GM19324 (cell line): ENCODE measurements around the gene CCDC78.

Experiments used
- ATAC-seq: cut with Tn5 transposase; IDR thresholded peaks from one replicate; pipeline ENCODE4 v1.9.1; 2021; ENCODE audit warnings: mild to moderate bottlenecking, moderate library complexity; ENCODE audit not compliant: unreplicated experiment, low FRiP score

CCDC78 gene

DNA sequence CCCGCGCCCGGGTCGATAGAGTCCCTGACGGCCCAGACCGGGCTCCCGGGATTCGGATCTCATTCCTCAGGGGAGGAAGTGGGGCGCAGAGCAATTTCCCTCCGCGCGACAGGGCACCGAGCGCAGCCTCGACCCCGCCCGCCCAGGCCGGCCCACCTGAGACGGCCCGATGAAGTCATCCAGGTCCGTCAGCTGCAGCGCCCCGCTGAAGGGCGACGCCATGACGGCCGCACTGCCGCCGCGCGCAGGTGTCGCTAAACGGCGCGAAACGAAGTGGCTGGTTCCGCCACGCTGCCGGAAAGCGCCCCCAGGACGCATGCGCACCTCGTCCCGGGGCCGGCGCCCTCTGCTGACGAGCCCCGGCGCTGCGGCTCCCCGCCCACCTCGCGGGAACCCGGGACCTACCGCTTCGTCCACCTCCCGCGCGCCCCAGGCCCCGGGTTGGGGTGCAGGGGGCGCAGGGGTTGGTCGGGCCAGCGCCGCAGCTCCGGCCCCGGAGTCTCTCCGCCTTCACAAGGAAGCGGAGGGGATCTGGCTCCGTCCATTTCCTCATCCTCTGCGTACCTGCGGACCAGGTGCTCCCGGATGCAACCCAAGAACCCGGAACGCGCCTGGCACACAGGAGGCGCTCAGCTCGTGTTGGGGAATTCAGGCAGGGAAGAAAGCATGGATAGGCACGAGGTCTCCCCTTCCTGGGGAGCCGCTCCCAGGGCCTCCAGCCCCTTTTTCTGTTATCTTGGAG is 14.7 kb upstream of the CCDC78 start, which contains the start of gene CIAO3:
TSS of gene CIAO3 (minus strand) at position 234 of the 742 bp plus-strand sequence. CDS start at position 222, 12 bp downstream.
- ATAC-seq = peak; percentile 87

DNA sequence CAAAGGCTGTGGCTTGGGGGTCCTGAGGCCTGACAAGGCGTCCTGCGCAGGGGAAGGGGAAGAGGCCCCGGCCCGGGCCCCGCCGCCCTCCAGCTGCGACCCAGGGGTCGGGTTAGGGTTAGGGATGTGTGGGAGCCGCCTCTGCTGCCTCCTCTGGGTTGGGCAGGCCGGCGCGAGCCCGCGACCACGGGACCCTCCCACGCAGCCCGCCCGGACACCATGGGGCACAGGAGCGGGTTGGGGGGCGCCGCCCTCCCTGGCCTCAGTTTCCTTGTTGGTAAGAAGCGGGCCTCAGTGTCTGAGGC is 14.2 kb upstream of the CCDC78 start:
- ATAC-seq = peak; percentile 5

DNA sequence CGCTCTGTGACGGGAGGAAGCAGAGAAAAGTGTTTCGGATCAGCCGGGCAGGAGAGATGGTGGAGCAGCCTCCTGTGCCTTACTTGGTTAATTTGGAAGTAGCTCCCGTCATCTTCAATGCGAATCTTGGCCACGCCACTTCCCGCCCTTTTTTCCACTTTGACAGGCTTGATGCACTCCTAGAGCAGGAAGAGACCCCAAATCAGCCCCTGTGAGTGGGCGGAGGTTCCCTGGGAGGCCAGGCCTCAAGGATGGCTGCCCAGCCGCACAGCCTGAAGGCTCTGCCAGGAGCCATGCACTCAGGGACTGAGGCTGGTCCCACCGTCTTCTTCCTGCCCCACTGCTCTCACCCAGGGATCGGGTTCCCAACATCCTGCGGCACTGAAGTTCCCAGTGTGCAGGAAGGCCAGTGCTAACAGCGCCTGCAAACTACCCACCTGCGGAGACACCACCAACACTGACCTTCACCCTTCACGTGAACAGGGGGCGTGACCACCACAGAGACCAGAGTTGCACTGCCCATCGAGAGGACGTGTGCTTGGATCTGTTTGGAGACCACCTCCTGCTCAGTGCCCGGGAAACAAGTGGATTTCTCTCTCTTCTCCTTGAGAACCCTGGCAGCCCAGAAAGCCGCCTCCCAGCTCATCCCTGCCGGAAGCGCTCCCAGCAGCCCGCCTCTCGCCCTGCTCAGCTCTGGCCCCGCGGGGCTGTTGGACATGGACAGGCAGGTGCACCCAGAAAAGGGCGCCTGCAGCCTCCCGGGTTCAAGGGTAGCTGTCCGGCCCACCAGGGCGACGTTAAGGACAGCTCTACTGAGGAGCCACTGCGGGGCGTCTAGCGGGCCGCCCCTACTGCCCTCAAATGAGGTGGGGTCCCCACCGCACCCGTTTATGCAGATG is 13.6 kb upstream of the CCDC78 start:
- ATAC-seq = no peak

DNA sequence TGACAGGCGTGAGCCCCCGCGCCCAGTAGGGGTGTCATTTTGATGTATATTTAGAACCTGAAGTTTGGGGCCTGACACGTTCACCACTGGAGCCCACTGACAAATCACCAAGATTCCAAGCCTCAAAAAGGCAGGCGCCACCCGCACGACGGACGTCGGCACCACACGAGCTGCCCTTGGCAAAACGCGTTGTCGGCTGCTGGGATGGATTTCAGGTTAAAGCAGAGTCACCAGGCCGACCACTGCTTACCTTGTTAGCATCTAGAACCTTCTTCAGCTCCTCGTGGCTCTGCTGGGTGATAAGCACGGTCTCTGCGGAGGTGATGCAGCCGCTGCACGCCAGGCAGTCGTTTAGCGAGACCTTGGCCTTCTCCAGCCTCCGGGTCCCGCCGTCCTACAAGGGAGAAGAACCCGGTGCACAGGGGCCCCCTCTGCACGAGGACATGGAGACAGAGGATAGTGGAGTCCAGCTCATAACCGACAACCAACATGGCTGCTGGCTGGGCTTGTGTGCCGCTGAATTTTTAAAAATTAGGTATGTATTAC is 10.8 kb upstream of the CCDC78 start:
- no peak for ATAC-seq

DNA sequence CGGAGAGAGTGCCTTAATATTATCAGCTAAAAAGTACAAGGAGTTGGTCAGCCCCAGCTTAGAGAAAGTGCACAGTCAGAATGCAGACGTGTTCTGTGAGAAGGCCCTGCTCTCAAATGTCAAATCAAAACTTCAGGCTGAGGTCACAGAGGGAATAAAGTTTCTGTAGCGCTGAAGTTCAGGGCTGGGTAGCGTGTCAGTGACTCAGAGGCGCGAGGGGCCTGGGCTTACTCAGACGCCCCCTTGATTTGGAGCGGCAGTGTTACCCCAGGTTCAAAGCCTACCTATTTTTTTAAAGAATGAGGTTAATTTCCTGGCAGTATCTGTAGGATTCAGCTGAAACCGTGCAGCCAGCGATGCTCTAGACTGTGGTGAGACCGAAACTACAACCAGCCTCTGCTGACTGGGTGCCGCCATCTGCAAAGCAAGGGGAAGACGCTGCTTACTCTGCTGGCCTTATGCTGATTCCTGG is 9.8 kb upstream of the CCDC78 start:
- no peak for ATAC-seq

DNA sequence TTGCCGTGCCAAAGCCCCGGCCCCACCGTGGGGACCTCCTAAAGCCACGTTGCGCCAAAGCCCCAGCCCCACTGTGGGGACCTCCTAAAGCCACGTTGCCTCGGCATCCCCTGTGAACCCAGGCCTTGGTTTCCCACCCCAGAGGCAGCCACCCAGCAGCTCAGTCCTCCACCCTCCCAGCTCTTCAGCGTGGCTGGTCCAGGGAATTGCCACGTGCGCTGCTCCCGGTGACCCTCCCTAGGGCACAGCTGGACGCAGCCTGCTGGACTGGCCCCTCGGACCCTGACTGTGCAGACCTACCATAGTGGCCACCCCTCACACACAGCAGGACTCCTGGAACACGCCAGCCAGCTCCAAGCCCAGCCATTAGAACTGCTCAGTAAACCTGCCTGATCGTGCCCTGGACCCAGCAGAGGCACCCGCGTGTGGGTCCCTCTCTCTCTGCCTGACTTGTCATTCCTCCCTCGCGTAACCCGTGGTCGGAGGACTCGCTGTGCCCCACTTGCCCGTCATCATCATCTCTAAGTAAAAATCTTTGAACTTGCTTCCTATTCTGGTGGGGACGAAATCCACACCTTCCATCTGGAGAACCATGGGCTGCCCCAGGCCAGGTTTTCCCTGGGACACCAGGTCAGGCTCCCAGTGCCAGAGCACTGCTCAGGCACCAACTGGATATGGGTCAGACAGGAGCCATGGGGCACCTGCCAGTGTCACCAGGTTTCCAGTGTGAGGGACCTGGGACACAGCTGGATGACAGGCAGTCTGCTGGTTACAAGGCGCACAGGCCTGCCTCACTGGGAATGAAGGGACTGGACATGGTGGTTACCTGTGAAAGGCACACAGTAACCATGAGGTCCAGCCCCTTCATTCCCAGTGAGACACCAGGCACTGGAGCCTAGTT is 9.0 kb upstream of the CCDC78 start:
- ATAC-seq = no peak

DNA sequence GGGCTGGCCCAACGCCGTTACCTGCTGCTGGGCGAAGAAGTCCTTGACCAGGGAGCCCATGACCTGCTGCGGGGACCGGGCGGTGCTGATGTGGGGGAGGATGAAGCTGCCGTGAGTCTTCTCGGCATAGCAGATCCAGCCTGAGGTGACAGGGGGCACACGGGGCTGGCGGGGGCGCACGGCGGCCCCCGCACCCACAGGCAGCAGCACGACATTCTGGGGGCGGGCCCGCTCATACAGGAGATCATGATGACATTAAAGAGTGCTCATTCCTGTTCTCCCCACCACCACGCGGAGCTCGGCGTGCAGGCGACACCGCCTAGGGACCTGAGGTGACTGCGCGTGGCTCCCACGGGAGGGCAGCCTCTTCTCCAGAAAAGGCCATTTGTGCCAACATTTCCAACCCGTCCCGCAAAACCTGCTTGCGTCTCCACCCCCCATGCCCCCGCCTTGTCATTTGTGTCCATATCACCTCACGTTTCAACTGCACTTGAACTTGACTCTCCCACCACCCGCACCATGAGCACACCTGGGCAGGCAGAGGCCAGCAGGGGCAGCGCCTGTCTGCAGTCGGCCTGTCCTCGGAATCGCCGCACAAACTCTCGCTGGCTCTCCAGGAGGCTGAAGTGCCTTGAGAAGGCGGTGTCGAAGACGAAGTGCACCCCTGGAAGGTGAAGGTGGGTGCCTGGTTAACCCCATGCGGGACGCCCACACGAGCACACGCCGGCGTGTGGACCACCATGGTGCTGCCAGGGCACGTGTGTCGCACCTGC is 8.2 kb upstream of the CCDC78 start:
- ATAC-seq = no peak

DNA sequence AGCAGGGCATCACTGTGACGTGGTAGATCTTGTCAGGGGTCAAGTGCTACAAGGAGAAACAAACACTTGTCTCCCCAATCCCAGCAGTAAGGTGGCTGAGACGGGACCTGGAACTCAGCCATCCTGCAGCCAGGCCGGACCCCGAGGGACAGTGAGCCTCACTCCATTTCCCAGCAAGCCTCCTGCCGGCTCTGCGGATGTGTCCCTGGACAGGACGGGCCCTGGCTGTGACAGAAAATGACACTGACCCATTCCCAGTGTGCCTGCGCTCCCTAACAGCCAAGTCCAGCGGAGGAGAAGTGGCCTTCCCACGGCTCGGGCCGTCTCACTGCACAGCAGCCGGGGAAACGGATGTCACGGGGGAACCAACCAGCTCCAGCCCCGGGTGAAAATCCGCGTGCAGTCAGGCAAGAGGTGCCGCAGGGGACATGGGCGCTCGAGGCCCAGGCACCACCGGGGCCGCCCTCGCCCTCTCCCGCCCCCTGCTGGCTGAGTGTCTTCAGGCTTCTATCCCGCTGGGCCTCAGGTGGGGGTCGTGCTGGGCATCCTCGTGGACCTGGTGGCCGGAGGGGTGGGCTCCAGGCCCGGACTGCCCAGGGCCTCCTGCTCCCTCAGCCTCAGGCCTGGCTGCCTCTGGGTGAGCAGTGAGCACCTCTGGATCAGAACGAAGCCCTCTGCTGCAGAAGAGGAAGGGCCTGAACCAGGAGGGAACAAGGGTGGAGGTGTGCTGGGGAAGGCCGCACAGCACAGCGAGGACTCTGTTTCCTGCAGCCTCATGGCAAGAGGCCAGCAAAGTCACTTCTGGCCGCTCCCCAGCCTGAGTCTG is 7.4 kb upstream of the CCDC78 start:
- ATAC-seq = no peak

DNA sequence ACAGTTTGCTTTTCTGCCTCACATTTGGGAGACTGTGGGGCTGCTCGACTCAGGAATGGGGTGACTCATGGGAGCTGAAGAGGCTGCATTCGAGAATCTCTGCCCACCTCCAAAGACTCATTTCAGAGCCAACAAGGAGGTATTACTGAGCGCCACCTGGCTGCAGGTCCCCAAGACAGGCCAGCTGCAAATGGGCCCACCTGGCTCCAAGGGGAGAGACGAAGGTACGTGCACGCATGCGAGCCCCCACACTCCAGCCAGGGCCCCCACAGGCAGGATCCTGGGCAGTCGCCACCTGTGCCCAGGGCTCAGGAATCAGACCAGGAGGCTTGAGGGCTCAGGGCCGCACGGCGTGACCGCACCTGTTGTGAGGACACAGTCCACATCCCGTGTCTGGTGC is 6.7 kb upstream of the CCDC78 start:
- ATAC-seq = no peak

DNA sequence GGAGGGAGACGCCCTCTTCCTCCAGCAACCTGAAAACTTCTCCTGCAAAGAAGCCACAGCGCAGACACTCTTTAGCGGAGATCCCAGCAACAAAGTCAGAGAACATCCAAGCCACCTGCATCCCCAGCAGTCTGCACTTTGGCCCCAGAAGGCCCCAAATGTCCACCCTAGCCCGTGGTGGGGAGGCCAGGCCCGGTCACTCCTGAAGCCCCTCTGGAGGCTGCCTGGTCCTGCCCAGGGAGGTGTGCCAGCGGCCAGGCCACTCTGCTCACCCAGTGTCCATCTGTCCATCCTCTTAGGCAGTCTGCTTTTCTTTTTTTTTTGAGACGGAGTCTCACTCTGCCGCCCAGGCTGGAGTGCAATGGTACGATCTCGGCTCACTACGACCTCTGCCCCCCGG is 6.1 kb upstream of the CCDC78 start:
- no peak for ATAC-seq

DNA sequence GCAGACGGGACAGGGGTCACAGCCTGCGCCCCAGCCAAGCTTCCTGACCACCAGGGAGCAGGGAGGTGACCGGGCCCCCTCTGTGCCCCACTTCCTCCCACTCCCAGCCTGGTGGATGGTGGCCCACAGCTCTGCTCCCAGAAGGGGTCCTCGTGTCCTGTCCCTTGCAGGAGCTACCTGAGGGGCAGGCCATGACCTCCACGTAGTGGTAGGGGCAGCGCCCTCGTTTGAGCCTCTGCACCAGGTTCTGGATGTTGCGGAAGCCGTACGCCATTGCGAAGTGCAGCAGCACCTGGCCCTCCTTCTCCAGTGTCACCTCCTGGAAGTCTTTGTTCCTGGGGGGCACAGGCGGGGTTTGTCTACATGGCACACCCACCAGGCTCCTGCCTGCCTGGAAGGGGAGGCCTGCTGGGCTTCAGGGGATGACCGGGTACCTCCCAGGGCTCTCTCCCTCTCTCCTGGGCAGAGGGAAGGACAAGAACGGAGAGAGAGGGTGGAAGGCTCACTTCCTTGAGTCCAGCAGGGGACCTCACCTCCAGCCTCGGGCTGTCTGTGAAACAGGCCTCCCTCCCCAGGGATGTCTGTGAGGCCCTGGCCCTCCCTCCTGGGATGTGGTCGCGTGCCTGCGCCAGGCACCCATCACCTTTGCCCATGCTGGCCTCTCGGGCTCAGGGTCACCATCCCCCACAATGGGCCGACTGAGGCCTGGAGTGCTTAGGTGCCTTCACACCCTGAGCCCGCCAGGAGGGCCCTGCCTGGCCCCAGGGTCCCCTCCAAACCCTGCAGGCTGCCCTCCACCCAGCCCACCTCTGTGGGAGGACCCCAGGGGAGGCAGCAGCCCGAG is 4.6 kb upstream of the CCDC78 start:
- ATAC-seq = no peak

DNA sequence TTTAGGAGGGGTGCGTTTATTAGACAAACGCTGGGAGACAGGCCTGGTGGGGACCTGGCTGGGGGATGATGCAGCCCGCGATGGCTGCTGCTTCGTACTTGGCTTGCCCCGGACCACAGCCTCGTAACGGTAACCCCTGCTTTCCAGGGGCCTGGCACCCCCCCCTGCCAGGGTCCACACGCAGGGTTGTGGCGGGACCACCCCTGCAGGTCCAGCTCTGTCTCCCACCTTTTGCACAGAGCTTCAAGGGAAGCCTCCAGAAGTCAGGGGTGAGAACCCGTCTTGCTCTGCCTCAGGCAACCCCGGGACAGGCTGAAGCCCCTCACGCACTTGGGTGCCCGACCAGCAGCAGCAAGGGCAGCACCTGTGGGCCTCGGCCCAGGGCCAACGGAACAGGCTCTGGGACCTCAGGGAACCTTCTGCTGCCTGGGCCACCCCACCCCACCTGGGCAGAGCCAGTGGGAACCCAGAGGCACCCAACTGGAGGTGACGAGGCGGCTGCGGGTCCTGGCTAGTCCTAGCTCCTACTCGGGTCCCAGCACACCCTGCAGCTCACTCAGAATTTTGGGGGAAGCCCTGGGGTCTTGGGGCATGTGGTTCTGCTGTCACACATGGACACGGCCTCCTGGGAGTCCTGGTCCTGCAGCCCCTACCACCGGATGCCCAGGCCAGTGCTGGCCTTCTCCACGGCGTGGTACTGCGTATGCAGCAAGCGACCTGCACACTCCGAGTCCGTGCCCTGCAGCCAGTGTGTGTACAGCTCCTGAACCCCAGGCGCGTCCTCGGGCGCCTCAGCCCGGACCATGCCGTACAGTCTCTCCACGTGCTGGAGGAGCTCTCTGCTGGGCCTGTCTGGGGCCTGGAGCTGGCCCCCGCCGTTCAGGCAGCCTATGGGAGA is 3.8 kb upstream of the CCDC78 start:
- ATAC-seq = no peak

DNA sequence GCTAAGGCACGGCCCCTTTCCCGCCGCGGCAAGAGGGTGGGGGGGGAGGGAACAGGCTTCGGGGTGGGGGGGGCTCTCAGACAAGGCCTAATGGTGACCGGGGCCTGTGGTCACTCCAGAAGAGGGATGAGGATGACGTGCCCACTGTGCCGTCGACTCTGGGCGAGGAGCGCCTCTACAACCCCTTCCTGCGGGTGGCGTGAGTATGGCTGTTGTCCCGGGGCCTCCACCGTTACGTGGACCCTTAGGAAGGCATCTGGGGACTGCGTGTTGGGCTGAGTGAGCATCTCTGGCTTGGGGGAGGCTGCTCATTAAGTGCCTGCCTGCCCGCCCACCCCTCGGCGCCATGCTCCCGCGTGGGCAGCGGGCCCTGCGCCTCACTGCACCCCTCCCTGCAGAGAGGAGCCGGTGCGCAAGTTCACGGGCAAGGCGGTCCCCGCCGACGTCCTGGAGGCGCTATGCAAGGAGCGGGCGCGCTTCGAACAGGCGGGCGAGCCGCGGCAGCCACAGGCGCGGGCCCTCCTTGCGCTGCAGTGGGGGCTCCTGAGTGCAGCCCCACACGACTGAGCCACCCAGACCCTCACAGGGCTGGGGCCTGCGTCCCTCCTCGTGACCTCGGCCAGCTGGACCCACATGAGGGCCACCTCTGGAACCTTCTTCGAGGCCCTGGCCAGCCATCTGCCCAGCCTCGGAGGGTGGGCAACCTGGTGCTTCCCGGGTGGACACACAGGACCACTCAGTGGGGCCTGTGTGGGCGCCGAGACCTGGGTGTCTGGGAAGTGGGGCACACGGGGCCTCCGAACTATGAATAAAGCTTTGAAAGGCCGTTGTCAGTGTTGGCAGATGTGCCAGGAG is 2.9 kb upstream of the CCDC78 start:
- no peak for ATAC-seq

DNA sequence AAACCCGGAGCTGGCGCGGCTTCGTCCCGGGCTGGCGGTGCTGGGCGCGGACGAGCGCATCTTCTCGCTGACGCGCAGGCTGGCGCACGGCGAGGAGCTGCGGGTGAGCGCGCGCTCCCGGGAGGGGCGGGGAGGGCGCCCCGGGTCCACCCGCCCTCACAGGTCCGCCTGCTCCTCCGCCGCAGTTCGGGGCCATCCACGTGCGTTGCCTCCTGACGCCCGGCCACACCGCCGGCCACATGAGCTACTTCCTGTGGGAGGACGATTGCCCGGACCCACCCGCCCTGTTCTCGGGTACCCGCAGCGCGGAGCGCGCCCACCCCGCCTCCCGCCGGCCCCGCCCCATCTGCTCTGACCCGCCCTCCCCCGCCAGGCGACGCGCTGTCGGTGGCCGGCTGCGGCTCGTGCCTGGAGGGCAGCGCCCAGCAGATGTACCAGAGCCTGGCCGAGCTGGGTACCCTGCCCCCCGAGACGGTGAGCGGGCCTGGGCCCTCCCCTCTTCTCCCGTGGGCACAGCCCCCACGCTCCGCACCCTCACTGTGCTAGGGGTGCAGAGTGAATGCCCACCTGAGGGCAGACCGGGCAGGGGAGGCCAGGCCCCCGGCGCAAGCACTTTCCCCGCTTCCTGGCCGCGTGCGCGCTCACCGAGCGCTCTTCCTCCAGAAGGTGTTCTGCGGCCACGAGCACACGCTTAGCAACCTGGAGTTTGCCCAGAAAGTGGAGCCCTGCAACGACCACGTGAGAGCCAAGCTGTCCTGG is 2.1 kb upstream of the CCDC78 start:
- ATAC-seq = no peak

DNA sequence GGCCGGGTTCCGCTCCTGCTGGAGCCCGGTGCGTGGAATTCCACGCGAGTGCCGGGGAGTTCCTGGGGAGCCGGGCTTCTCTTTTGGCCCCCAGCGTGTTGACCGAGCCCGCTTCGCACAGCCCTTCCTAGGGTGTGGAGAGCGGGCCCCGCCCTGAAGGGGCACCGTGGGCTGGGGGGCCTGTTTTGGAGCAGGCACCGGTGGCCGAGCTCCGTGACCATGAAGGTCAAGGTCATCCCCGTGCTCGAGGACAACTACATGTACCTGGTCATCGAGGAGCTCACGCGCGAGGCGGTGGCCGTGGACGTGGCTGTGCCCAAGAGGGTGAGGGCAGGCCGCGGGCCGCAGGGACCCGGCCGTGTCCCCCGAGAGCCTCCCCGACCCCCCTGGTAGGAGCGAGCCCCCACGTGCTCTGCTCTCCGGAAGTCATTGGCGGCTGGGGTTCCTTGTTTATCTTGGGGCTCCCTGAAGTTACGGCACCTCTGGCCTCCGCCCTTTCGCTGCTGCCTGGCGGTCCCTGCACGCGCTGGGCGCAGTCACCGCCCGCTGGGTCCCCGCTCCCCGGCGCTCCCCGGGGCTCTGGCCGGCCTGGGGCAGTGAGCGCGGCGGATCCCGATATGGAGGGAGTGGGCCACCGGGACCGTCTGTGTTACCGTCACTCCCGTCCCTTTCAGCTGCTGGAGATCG is 1.2 kb upstream of the CCDC78 start:
- no peak for ATAC-seq
